HG03280 (cell line): Measurements from ENCODE around the gene ATG9B.
A peak's percentile ranks its signal among the peaks of the same experiment; 100 is the strongest.

Source experiments
- ATAC-seq: cut with Tn5 transposase; IDR thresholded peaks from one replicate; pipeline ENCODE4 v1.9.1; 2021; ENCODE audit warnings: mild to moderate bottlenecking, moderate library complexity; ENCODE audit not compliant: unreplicated experiment

ATG9B gene

GRCh38 chr7:150983893-150984368, 40.4 kb downstream of the ATG9B start:
- no peak for ATAC-seq

- ATAC-seq = no peak
Measured at GRCh38 chr7:150982351-150982750, 41.9 kb downstream of the ATG9B start.

GRCh38 chr7:150981644-150982043, 42.6 kb downstream of the ATG9B start:
- ATAC-seq = no peak

GRCh38 chr7:150980663-150981062, 43.6 kb downstream of the ATG9B start:
- no peak for ATAC-seq

- ATAC-seq = no peak
Measured at GRCh38 chr7:150979713-150980390, 44.4 kb downstream of the ATG9B start.

GRCh38 chr7:150978126-150978789, 46.0 kb downstream of the ATG9B start, which contains the start of gene KCNH2:
KCNH2 (minus strand) TSS chr7:150978321; CDS start chr7:150977913, 408 bp downstream.
- ATAC-seq = no peak

GRCh38 chr7:150977382-150978125, 46.7 kb downstream of the ATG9B start:
- ATAC-seq = no peak

- ATAC-seq = no peak
Measured at GRCh38 chr7:150976529-150977381, 47.5 kb downstream of the ATG9B start.

- no peak for ATAC-seq
Measured at GRCh38 chr7:150975536-150976319, 48.6 kb downstream of the ATG9B start.

- ATAC-seq = peak; percentile 74
Measured at GRCh38 chr7:150974468-150975391, 49.6 kb downstream of the ATG9B start.

GRCh38 chr7:150973571-150974451, 50.5 kb downstream of the ATG9B start:
- no peak for ATAC-seq

- ATAC-seq = no peak
Measured at GRCh38 chr7:150972741-150973140, 51.6 kb downstream of the ATG9B start.

GRCh38 chr7:150972023-150972468, 52.2 kb downstream of the ATG9B start:
- ATAC-seq = no peak

GRCh38 chr7:150971242-150972022, 52.9 kb downstream of the ATG9B start:
- no peak for ATAC-seq

GRCh38 chr7:150970424-150970823, 53.9 kb downstream of the ATG9B start:
- no peak for ATAC-seq

GRCh38 chr7:150969475-150969874, 54.8 kb downstream of the ATG9B start:
- no peak for ATAC-seq

- ATAC-seq = no peak
Measured at GRCh38 chr7:150968734-150969372, 55.4 kb downstream of the ATG9B start.
